OCI-LY1 (cell line): ENCODE results near the gene CHMP1B.

Experiments used
- EZH2 ChIP-seq: fragments of 200-600 bp; sonication (generic), shearing (Covaris generic); IDR thresholded peaks from 2 replicates; pipeline ENCODE4 v1.8.0; 2017; ENCODE audit warnings: borderline replicate concordance, mixed run types, mild to moderate bottlenecking, antibody characterized with exemption, low read length, moderate library complexity, mixed read lengths
- TF ChIP-seq, protein P1 (sequence below): fragments of 200-600 bp; sonication (generic), shearing (Covaris generic); IDR thresholded peaks from 2 replicates; pipeline ENCODE4 v1.5.1; 2017; ENCODE audit warnings: mild to moderate bottlenecking, antibody characterized with exemption, low read length, moderate library complexity, mixed read lengths

DNA sequence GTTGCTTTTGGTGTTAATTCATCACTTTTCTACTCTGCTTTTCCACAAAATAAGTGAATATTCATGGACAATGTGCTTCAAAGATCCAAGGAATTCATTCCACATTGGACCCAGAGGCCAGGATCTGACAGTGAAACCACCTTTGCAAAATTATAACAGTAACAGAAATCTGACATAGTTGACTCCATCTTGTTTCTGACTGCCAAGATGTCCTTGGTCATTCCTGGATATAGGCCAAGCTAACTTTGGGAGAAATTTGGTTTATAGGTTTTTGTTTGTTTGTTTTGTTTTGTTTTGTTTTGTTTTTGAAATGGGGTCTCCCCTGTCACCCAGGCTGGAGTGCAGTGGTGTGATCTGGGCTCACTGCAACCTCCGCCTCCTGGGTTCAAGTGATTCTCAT lies 46.6 kb downstream of the CHMP1B start:
- TF ChIP-seq, protein P1, sequence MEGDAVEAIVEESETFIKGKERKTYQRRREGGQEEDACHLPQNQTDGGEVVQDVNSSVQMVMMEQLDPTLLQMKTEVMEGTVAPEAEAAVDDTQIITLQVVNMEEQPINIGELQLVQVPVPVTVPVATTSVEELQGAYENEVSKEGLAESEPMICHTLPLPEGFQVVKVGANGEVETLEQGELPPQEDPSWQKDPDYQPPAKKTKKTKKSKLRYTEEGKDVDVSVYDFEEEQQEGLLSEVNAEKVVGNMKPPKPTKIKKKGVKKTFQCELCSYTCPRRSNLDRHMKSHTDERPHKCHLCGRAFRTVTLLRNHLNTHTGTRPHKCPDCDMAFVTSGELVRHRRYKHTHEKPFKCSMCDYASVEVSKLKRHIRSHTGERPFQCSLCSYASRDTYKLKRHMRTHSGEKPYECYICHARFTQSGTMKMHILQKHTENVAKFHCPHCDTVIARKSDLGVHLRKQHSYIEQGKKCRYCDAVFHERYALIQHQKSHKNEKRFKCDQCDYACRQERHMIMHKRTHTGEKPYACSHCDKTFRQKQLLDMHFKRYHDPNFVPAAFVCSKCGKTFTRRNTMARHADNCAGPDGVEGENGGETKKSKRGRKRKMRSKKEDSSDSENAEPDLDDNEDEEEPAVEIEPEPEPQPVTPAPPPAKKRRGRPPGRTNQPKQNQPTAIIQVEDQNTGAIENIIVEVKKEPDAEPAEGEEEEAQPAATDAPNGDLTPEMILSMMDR: no peak
- TF ChIP-seq EZH2: no peak
